ENCODE results near the gene GPR42.
A peak's percentile ranks its signal among the peaks of the same experiment; 100 is the strongest.
"Not testable (repeated sequence)": the region's sequence is repeated elsewhere in the genome, so short reads cannot be mapped to it uniquely, and the experiment has no call there.

The GPR42 gene

DNA sequence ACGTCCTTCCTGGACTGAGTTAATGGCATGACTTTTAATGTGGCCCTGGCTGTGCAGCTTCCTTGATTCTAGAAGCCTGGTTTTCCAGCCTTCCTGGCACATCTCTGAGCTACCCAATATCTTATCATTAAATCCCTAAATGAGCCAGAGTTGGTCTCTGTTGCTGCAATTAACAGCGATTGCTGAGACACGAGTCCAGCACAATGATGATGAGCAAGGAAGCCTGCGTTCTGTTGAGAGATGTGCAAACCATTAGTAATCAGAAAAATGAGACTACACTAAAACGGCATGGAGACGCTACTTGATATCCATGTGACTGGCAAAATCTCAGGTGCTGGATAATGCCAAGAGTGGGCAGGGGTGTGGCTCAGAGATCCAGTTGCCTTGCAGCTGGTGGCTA, 26.2 kb downstream of the GPR42 start:
- DNase-seq: no peak

DNA sequence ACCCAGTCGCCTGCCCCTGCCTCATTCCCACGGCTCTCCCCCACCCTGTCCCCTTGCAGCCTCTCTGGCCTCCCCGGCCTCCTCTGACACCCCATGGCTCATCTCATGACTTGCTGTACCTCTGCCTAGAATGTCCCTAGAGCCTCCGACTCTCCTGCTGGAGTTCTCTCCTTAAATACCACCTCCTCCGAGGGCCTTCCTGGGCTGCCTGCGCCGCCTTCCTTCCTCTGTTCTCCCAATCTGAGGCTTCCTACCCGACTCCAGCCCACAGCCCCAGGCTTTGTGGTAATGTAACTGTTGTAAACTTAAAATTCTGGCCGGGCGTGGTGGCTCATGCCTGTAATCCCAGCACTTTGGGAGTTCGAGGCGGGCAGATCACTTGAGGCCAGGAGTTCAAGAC, 27.7 kb downstream of the GPR42 start:
- no peak for DNase-seq

GRCh38 chr19:35399231-35399630, 28.4 kb downstream of the GPR42 start:
- no peak for DNase-seq

GRCh38 chr19:35399948-35400772, 29.3 kb downstream of the GPR42 start:
- DNase-seq: no peak

DNA sequence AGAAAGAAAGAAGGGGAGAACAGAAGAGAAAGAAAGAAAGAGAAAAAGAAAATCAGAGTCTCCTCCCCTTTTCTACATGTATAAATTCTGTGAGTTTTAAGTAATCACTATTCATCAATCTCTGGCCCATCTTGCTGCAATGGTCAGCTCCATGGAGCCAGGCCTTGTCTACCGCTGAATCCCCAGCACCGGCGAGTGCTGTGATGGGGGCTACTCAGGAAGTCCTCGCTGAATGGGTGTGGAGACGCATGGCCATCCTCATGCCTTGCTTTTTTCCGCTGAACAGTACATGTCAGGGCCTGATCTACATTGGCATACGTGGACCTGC, 29.9 kb downstream of the GPR42 start:
- DNase-seq: no peak

DNA sequence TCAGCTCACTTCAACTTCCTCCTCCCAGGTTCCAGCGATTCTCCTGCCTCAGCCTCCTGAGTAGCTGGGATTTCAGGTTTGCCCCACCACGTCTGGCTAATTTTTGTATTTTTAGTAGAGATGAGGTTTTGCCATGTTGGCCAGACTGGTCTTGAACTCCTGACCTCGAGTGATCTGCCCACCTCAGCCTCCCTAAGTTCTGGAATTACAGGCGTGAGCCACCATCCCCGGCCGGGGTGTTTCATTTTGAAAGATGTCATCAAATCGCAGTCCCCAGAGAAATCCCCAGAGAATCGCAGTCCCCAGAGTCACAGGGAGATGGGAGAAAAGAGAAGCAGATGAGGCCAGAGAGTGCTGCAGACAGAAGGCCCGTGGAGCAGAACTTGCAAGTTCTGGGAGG, 30.5 kb downstream of the GPR42 start:
- DNase-seq: not testable (repeated sequence)

DNA sequence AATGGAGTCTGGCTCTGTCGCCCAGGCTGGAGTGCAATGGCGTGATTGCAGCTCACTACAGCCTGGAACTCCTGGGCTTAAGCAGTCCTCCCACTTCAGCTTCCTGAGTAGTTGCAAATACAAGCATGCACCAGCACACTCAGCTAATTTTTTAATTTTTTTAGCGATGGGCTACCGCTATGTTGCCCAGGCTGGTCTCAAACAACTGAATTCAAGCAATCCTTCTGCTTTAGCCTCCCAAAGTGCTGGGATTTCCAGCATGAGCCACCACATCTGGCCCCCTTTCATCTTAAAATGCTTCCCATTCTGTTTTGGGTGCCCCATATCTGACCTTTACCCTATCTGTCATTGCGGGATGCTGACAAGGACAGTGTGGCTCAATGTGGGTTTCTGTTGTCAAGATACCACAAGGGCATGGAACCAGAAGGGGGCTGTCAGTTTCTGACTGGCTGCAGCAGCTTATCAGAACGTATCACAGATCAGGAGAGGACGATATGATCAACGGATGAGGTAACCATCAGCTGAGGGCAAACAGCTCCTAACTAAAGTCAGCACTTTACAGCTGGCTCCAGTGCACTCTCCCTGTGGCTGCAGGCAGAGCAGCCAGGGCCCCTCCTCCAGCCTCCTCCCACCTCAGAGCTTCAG, 32.4 kb downstream of the GPR42 start:
- no peak for DNase-seq

DNA sequence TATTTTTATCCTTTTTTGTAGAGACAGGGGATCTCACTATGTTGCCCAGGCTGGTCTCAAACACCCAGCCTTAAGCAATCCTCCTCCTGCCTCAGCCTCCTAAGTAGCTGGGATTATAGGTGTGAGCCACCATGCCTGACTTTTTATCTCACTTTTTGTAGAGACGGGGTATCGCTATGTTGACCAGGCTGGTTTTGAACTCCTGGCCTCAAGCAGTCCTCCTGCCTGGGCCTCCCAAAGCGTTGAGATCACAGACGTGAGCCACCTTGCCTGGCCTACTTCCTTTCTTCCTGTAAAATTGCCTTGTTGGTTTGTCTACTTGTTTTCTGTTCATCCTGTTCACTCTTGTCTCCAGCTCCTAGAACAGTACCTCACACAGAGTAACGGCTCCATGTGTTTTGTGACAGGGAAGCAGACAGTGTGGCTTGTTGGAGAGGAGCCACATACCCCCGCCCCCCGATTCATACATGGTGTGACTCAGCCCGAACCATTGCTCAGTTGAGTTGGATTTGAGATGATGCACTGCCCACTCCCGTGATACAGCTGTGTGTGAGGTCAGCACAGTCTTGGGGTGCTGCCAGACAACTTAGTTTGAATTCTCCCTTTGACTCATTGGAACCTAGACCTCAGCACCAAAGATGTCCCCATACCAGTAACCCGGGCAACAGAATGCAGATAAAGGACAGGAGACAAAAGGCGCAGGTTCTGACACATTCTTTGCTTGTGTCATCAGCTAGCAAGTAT, 34.2 kb downstream of the GPR42 start:
- DNase-seq: no peak

- no peak for DNase-seq
Observed at GRCh38 chr19:35407619-35408018, 36.8 kb downstream of the GPR42 start.

- DNase-seq: no peak
Observed at GRCh38 chr19:35408284-35409171, 37.7 kb downstream of the GPR42 start.

DNA sequence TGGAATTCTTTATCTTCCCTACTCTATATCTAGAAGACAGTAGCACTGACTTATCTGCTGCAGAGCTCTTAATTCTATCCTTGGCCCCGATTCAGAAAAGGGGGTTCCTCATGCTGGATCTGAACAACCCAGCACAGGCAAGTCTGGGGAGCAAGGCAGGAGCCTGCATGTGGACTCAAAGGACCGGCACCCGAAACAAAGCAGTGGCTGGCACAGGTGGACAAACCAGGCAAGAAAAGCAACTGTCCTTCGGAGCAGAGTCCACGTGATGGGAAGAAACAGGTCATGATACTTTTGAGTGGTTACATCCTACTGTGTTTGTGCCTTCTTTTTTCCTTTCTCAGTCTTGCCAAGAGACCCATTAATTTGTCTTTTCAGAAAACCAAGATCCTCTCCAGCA, 38.3 kb downstream of the GPR42 start:
- no peak for DNase-seq

DNA sequence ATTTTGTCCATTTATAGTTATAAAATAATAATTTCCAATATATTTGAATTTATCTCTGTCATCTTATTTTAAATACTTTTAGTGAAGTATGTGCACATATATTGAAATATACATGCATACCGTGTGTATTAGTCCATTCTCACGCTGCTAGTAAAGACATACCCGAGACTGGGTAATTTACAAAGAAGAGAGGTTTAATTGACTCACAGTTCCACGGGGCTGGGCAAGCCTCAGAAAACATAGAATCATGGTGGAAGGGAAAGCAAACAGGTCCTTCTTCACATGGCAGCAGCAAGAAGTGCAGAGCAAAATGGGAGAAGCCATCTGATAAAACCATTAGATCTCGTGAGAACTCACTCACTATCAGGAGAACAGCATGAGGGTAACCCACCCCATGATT, 39.6 kb downstream of the GPR42 start:
- no peak for DNase-seq

- no peak for DNase-seq
Observed at GRCh38 chr19:35414442-35414841, 43.6 kb downstream of the GPR42 start.

DNA sequence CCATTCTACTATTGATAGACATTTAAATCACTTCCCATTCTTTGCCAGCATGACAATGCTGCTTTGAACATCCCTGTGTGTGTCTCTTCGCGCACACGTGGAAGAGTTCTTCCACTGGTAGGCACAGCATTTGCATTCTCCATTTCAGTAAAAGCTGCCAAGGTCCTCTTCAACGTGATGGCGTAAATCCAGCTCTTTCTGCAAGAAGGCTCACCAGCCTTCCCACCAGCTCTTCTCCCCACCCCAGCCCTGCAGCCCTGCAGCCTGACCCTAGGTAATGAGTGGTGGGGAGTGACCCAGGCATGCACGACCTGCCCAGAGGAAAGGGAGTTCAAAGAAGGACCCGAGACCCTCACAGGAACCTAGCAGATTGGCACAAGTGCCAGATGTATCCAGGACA, 45.5 kb downstream of the GPR42 start:
- DNase-seq: no peak

GRCh38 chr19:35417278-35417677, 46.4 kb downstream of the GPR42 start:
- no peak for DNase-seq

DNA sequence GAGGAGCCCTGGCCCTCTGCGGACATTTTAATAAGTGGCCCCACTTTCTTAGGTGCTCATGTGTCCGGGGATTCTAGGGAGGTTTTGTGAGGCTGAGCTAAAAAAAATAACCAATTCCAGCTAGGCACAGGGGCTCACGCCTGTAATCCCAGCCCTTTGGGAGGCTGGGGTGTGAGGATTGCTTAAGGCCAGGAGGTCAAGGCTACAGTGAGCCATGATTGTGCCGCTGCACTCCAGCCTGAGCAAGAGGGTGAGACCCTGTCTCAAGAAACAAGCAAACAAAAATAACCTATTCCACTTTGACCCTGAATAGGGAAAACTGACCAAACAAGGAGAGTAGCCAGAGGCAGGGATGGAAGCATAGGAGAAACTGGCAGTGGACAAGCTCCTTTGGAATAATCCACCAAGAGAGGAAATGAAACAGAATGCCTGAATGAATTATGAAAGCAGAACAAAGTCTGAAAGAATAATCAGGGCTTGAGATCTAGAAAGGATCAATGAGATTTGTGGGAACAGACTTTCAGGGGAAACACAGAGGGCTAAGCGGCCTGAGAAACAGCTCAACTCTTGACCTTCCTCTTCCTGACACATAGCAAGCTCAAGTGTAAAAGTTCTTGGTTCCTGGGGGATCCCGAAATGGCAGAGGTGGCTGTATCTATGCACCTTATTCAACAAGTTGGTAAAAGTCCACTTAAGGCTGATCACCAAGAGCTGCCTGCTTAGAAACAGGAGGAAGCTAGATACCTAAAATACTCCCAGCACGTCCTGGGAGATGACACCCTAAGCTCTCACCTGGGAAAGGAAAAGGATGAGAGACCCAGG, 47.1 kb downstream of the GPR42 start:
- no peak for DNase-seq

- peak; percentile 50 for DNase-seq
Observed at GRCh38 chr19:35419046-35419445, 48.2 kb downstream of the GPR42 start.

GRCh38 chr19:35419805-35420204, 48.9 kb downstream of the GPR42 start:
- no peak for DNase-seq

DNA sequence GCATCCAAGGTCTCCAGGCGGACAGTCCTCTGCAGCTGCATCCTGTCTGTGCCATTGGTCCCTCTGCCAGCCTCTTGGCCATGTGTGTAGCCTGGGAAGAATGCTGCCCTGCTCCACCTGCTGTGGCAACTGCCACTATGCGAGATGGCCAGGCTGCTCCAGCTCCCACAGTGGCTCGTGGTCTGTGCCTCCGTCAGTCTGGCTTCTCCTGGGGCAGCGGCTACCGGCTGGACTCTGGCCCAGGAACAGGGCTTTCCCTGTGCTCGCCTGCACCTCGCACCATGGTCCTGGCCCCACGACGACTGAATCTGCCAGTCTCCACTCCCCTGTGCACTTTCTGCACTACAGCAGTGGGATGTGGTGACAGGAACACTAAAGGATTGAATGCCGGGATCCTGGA, 50.5 kb downstream of the GPR42 start:
- DNase-seq: peak; percentile 44

Data from DMS53 (cell line).